Fibroblast of pulmonary artery (primary cell): Measurements from ENCODE around the gene LIME1.

Experiments
- DNase-seq: peaks from one replicate; pipeline ENCODE4 v3.0.0-alpha.2; 2010; ENCODE audit warnings: low read depth
- H3K4me3 ChIP-seq: replicated peaks from 2 replicates; pipeline ENCODE4 v1.5.1; 2011; ENCODE audit warnings: low read depth, mild to moderate bottlenecking, control low read depth, low read length, moderate library complexity
- TF ChIP-seq, protein P1 (sequence below): IDR thresholded peaks from 2 replicates; pipeline ENCODE4 v1.5.1; 2011; ENCODE audit warnings: mild to moderate bottlenecking, control low read depth, low read length, inconsistent platforms; ENCODE audit errors: missing control alignments

Gene LIME1

DNA sequence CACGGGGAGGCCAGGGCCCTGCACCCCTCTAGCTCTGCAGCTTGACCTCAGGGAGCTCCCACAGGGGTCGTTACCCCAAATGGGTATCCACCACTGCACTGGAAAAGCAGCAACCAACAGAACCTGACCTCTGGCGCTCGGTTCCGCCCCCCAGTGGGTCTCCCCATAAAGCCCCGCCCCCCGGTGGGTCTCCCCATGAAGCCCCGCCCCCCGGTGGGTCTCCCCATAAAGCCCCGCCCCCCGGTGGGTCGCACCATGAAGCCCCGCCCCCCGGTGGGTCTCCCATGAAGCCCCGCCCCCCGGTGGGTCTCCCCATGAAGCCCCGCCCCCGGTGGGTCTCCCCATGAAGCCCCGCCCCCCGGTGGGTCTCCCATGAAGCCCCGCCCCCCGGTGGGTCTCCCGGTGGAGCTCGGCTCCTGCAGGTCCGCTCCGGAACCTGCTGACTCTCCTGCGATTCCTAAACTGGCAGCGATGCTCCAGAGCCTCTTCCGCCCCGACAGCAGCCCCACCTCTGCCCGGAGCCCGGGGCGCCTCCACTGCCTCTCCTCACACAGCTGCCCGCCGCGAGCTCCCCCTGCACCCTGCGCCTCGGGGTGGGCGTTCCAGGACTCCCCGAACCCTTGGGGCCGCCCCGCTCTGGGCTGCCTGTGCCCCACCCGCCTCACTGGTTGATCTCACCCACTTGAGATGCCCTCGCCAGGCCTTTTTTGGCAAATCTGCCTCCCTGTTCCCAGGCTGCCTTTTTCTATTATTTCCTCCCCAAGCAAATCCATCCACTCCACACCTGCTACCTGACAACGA is 15.2 kb downstream of the LIME1 start:
- H3K4me3 ChIP-seq = no peak overlapping the region
- TF ChIP-seq, protein P1, sequence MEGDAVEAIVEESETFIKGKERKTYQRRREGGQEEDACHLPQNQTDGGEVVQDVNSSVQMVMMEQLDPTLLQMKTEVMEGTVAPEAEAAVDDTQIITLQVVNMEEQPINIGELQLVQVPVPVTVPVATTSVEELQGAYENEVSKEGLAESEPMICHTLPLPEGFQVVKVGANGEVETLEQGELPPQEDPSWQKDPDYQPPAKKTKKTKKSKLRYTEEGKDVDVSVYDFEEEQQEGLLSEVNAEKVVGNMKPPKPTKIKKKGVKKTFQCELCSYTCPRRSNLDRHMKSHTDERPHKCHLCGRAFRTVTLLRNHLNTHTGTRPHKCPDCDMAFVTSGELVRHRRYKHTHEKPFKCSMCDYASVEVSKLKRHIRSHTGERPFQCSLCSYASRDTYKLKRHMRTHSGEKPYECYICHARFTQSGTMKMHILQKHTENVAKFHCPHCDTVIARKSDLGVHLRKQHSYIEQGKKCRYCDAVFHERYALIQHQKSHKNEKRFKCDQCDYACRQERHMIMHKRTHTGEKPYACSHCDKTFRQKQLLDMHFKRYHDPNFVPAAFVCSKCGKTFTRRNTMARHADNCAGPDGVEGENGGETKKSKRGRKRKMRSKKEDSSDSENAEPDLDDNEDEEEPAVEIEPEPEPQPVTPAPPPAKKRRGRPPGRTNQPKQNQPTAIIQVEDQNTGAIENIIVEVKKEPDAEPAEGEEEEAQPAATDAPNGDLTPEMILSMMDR = no peak
- DNase-seq = no peak

DNA sequence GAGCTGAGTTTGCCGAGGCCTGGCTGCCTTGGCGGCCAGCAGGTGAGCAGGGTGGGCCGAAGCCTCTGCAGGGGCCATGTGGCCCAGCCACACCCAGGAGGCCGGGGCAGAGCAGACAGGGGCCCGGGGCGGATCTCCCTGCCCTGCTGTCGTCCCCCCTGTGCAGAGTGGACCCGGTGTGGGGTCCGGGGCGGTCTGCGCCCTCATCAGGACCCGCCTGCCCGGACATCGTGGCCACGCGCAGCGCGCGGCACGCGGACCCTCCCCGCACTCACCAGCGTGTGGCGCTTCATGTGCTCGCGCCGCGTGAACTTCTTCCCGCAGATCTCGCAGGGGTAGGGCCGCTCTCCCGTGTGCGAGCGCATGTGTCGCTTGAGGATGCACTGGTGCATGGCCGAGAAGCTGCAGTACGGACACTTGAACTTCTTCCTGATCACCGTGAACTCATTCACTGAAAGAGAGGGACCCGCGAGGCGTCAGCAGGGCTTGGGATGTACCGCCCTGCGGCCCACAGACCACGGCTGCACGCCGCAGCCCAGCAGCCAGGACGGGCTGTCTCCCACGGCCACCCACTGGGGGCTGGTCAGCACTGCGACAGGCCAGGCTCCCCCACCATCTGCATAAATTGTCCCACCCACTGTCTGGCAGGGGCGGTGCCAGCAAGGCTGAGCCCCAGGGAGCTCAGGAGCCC is 16.1 kb downstream of the LIME1 start:
- TF ChIP-seq, protein P1 = no peak
- H3K4me3 ChIP-seq = no peak overlapping the region
- no peak for DNase-seq

DNA sequence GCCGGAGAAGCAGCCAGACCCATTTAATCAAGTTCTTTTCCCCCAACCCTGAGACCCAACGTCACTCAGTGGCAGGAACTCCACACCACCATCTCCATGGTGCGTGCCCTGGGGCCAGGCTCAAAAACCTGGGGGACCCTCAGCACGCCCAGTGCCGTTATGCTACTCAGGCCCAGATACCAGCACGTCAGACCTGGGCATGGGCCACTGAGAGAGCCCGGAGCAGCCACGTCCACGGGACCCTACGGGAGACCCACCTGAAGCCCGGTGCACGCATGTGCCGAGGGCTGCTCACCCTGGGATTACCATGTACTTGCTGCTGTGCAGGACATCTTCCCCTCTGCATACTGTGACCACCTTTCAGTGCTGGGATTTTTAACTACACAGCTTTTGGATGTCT is 16.9 kb downstream of the LIME1 start:
- TF ChIP-seq, protein P1 = no peak
- no peak for DNase-seq
- H3K4me3 ChIP-seq = no peak overlapping the region

DNA sequence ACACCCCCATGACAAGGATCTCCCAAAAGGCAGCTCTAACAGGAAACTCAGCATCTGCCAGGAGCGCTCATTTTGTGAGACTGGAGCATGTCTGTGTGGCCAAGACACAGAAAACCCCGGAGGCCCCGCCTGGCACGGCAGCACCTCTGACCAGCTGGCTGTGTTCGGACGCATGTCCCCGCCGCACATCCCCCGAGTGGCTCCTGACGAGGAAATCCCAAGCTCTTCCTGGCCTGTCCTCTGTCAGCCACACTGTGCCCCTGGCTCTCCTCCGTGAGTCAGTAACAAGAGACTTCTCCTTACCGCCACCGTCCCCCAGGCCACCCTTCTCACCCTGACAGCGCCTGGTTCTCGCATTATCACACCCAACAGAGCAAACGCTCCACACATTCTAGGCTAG is 17.5 kb downstream of the LIME1 start:
- TF ChIP-seq, protein P1 = no peak
- no peak for DNase-seq
- H3K4me3 ChIP-seq = no peak overlapping the region

DNA sequence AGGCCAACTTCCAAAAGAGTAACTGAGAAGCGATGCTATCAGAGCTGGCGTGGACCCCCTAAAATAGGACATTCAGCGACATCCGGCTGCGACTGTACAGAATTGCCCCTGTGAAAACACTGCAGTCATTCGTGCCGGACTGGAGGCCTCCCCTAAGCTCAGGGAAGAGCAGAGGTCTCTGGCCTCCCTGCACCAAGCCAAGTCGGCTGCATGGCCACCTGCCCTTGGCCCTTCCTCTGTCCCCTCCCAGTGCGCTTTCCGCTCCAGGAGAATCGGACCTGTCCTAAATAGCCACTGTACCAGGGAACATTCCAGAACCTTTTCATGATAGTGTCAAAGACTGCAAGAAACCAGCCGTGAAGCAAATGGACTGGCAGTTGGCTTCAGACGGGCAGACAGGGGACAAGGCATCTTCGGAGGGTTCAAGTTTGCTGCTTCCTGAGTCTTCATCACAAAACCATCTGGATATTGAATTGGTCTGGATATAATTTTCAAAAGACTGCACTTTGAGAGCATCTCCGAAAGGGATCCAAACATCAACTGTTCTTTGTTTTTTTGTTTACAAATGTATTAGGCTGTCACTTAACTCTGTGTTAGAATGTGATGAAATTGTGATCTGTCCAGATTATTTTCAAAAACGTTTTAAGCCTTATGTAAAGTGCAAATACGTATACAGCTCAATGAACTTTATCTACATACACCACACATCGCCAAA is 19.6 kb downstream of the LIME1 start:
- H3K4me3 ChIP-seq = no peak overlapping the region
- no peak for DNase-seq
- TF ChIP-seq, protein P1 = no peak

DNA sequence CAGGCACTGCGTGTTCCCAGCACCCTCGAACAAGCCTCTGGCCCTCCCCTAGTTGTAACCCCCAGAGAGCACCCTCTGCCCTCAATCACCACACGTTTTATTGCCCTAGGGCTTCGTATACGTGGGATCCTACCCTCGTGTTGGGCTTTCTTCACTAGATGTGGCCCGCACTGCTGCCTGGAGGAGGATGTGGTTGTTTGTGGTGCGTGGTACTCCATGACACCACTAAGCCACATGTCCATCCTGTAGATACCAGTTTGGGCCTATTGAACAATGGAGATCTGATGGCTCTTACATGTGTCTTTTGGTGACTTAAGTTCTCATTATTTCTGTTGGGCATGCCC is 20.2 kb downstream of the LIME1 start:
- TF ChIP-seq, protein P1 = no peak
- no peak overlapping the region for H3K4me3 ChIP-seq
- no peak for DNase-seq
